IPS-20b (cell line): ENCODE results near the gene MAP1S.

Experiments used
- H3K27ac ChIP-seq: one replicate; pipeline ENCODE4 v1.5.1; 2013; ENCODE audit warnings: low read length
- H3K27me3 ChIP-seq: 2 replicates; pipeline ENCODE4 v1.6.1; 2013; ENCODE audit warnings: mild to moderate bottlenecking, low read length, inconsistent platforms; ENCODE audit not compliant: insufficient read depth
- H3K36me3 ChIP-seq: 2 replicates; pipeline ENCODE4 v1.6.1; 2013; ENCODE audit warnings: low read depth, mild to moderate bottlenecking, inconsistent platforms, low read length, moderate library complexity; ENCODE audit not compliant: insufficient read depth
- H3K4me1 ChIP-seq: 2 replicates; pipeline ENCODE4 v1.6.1; 2013; ENCODE audit warnings: mild to moderate bottlenecking, control low read depth, inconsistent platforms, low read length, moderate library complexity; ENCODE audit not compliant: insufficient read depth
- H3K4me3 ChIP-seq: 2 replicates; pipeline ENCODE4 v1.5.1; 2013; ENCODE audit warnings: mild to moderate bottlenecking, low read length, inconsistent platforms
- H3K9ac ChIP-seq: 2 replicates; pipeline ENCODE4 v1.6.1; 2013; ENCODE audit warnings: low read depth, mild to moderate bottlenecking, inconsistent platforms, low read length, moderate library complexity
- H3K9me3 ChIP-seq: 2 replicates; pipeline ENCODE4 v1.6.1; 2013; ENCODE audit warnings: mild to moderate bottlenecking, low read depth, low read length, inconsistent platforms; ENCODE audit not compliant: insufficient read depth

Gene MAP1S, protein sequence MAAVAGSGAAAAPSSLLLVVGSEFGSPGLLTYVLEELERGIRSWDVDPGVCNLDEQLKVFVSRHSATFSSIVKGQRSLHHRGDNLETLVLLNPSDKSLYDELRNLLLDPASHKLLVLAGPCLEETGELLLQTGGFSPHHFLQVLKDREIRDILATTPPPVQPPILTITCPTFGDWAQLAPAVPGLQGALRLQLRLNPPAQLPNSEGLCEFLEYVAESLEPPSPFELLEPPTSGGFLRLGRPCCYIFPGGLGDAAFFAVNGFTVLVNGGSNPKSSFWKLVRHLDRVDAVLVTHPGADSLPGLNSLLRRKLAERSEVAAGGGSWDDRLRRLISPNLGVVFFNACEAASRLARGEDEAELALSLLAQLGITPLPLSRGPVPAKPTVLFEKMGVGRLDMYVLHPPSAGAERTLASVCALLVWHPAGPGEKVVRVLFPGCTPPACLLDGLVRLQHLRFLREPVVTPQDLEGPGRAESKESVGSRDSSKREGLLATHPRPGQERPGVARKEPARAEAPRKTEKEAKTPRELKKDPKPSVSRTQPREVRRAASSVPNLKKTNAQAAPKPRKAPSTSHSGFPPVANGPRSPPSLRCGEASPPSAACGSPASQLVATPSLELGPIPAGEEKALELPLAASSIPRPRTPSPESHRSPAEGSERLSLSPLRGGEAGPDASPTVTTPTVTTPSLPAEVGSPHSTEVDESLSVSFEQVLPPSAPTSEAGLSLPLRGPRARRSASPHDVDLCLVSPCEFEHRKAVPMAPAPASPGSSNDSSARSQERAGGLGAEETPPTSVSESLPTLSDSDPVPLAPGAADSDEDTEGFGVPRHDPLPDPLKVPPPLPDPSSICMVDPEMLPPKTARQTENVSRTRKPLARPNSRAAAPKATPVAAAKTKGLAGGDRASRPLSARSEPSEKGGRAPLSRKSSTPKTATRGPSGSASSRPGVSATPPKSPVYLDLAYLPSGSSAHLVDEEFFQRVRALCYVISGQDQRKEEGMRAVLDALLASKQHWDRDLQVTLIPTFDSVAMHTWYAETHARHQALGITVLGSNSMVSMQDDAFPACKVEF

GRCh38 chr19:17718947-17719711 lies at the start of gene MAP1S:
Gene MAP1S, plus strand, starts transcription at chr19:17719480. Its CDS starts 23 bp downstream, at chr19:17719503.
- Histone ChIP-seq H3K9ac (peak within 1 kb of the TSS; percentile 79), H3K4me1 (no peaks in the 10 kb centered on the region; the same call in 1 of the 2 replicates), H3K27me3 (no peaks in the 10 kb centered on the region), H3K27ac (peak within 1 kb of the TSS; percentile 21), H3K4me3 (peak within 1 kb of the TSS; percentile 89), H3K9me3 (no peaks in the 10 kb centered on the region), H3K36me3 (peaks cover 26% of the 10 kb centered on the region)

DNA sequence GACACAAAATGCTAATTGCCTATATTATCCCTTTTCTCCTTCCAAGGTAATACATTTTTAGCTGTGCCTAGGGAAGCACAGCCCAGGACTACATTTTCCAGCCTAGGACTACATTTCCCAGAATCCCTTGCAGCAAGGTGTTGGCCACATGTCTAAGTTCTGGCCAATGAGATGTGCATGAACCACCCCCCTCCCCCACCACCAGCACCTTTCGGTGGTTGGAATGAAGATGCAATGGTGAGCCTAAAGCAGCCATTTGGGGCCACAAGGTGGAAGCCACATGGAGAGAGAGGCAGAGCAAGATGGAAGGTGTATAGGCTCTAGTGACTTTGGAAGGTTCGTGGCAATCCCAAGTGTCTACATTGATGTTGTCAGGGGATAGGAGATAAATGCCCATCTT lies 47.4 kb upstream of the MAP1S start:
- Histone ChIP-seq H3K27ac (no peak overlapping the region), H3K9me3 (no peaks in the 10 kb centered on the region; the same call in 1 of the 2 replicates), H3K27me3 (no peaks in the 10 kb centered on the region), H3K9ac (no peak overlapping the region), H3K4me1 (no peaks in the 10 kb centered on the region), H3K4me3 (no peak overlapping the region), H3K36me3 (peaks cover 29% of the 10 kb centered on the region; the same call in 1 of the 2 replicates)

DNA sequence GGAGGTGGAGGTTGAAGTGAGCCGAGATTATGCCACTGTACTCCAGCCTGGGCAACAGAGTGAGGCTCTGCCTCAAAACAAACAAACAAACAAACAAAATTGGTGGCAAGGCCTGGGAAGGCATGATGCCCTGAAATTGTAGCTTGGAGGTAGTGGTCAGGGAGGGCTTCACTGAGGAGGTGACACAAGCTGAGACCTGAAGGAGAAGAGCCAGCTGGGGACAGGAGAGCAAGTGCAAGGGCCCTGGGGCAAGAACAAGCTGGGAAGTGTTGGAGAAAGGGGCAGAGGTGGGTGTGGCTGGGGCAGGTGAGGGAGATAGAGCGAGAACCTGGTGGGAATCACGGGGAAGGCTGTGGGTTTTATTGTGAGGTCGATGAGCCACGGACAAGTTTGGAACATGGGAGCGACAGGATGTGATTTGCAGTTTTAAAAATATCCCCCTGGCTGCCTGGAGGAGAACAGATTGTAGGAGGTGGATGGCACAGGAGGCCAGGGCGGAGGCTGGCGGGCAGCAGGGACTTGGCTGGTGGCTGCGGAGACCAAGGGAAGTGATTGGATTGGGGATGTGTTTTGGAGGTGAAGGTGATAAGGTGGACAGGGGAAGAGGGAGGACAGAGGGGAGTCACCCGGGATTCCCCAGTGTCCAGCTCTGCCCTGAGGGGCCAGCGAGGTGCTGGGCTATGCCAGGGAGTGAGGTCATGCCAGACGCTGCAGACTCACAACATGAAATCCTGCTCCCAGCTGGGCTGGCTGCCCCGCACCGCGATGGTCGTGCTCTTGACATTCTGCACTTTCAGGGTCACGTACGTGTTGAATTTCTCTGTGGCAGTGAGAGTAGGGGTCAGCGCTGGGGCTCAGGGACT lies 45.1 kb upstream of the MAP1S start:
- Histone ChIP-seq H3K36me3 (peaks cover 17% of the 10 kb centered on the region; the same call in 1 of the 2 replicates), H3K27ac (no peak overlapping the region), H3K4me1 (no peaks in the 10 kb centered on the region), H3K4me3 (no peak overlapping the region), H3K27me3 (no peaks in the 10 kb centered on the region), H3K9me3 (no peaks in the 10 kb centered on the region; the same call in 1 of the 2 replicates), H3K9ac (no peak overlapping the region)

DNA sequence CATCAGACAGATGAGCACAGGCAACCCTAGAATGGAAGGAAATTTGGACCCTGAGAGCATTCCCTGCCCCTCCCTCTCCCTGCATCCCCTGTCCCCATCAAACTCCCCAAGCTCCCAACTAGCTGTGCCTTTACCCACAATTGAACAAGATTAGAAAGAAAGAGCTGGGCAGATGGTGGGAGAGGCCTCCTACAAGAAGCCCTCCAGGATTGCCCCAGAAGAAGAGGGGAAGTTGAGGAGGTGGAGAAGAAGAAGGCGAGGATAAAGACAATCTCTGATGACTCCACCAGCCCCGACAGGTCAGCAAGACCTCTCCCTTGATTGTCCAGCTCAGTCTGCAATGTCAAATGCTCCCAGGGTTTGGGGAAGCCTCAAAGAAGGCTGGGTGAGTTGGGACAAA lies 43.0 kb upstream of the MAP1S start:
- no peaks in the 10 kb centered on the region; the same call in 1 of the 2 replicates for H3K9me3 ChIP-seq
- H3K27me3 ChIP-seq = peaks cover 11% of the 10 kb centered on the region
- H3K4me1 ChIP-seq = peaks cover 6% of the 10 kb centered on the region; the same call in 1 of the 2 replicates
- no peak overlapping the region for H3K4me3 ChIP-seq
- no peak overlapping the region for H3K9ac ChIP-seq
- H3K36me3 ChIP-seq = peaks cover 13% of the 10 kb centered on the region; the same call in 1 of the 2 replicates
- no peak overlapping the region for H3K27ac ChIP-seq

GRCh38 chr19:17677002-17677401 lies 42.3 kb upstream of the MAP1S start:
- Histone ChIP-seq H3K36me3 (peaks cover 12% of the 10 kb centered on the region; the same call in 1 of the 2 replicates), H3K9ac (no peak overlapping the region), H3K4me1 (peaks cover 6% of the 10 kb centered on the region; the same call in 1 of the 2 replicates), H3K9me3 (no peaks in the 10 kb centered on the region; the same call in 1 of the 2 replicates), H3K27ac (no peak overlapping the region), H3K27me3 (peaks cover 12% of the 10 kb centered on the region), H3K4me3 (no peak overlapping the region)

- Histone ChIP-seq H3K9ac (no peak overlapping the region), H3K27me3 (peaks cover 12% of the 10 kb centered on the region), H3K4me1 (peaks cover 6% of the 10 kb centered on the region; the same call in 1 of the 2 replicates), H3K36me3 (0 out of 2 replicates have a peak, but pooled peaks cover 5% of the 10 kb centered on the region), H3K27ac (no peak overlapping the region), H3K9me3 (no peaks in the 10 kb centered on the region), H3K4me3 (no peak overlapping the region)
Observed at GRCh38 chr19:17678836-17679235, 40.4 kb upstream of the MAP1S start.

- H3K9ac ChIP-seq = peak overlapping the region; percentile 45; the same call in 1 of the 2 replicates
- no peaks in the 10 kb centered on the region for H3K9me3 ChIP-seq
- no peak overlapping the region for H3K27ac ChIP-seq
- 0 out of 2 replicates have a peak, but pooled peaks cover under 1% of the 10 kb centered on the region for H3K36me3 ChIP-seq
- peaks cover 6% of the 10 kb centered on the region; the same call in 1 of the 2 replicates for H3K4me1 ChIP-seq
- H3K4me3 ChIP-seq = peak overlapping the region; percentile 58; the same call in 1 of the 2 replicates
- H3K27me3 ChIP-seq = peaks cover 12% of the 10 kb centered on the region
Observed at GRCh38 chr19:17679526-17680229, 39.6 kb upstream of the MAP1S start.

GRCh38 chr19:17680230-17680722 lies 39.0 kb upstream of the MAP1S start:
- Histone ChIP-seq H3K4me3 (peak overlapping the region; percentile 58; the same call in 1 of the 2 replicates), H3K4me1 (peaks cover 6% of the 10 kb centered on the region; the same call in 1 of the 2 replicates), H3K36me3 (no peaks in the 10 kb centered on the region), H3K9ac (peak overlapping the region; percentile 45; the same call in 1 of the 2 replicates), H3K27me3 (peaks cover 12% of the 10 kb centered on the region), H3K27ac (no peak overlapping the region), H3K9me3 (no peaks in the 10 kb centered on the region)

DNA sequence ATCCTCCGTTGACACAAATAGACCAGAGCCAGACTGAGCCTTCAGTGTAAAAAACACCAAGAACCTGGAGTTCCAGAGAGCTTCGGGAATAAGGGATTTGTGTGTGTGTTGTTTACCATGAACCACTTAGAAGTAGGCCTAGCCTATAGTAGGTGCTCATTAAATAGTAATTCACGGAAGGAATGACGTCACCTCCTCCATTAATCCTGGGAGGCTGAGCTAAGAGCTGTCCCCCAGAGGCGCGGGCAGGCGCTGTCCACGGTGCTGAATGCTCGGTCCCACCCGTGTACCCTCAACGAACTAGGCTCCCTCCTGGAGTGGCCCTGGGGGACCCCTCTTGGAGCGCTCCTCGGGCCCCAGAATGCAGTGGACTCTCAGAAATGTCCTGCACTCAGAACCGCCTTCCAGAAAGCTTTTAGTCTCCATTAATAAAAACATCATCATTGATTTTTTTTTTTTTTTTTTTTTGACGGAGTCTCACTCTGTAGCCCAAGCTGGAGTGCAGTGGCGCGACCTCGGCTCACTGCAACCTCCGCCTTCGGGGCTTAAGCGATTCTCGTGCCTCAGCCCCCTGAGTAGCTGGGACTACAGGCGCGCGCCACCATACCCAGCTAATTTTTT lies 37.7 kb upstream of the MAP1S start:
- Histone ChIP-seq H3K27ac (no peak overlapping the region), H3K27me3 (peaks cover 12% of the 10 kb centered on the region), H3K4me3 (no peak overlapping the region), H3K9ac (no peak overlapping the region), H3K4me1 (peaks cover 11% of the 10 kb centered on the region; the same call in 1 of the 2 replicates), H3K9me3 (no peaks in the 10 kb centered on the region), H3K36me3 (no peaks in the 10 kb centered on the region)
